HL-60 (cell line): Measurements from ENCODE around the gene RCCD1.

Experiments used
- CTCF ChIP-seq: IDR thresholded peaks from one replicate; pipeline ENCODE4 v1.5.1; 2011; ENCODE audit warnings: low read length, control low read depth, inconsistent platforms; ENCODE audit not compliant: insufficient read depth
- POLR2AphosphoS5 ChIP-seq: IDR thresholded peaks from 2 replicates; pipeline ENCODE4 v1.6.1; 2012; ENCODE audit warnings: low read depth

- TF ChIP-seq CTCF (no peak), POLR2AphosphoS5 (no peak)
These were observed 43.4 kb upstream of the RCCD1 start for GRCh38 chr15:90911302-90911623.
